ENCODE results near the gene ASIC4. TPM values are rescaled to one million over a fixed set of nuclear protein-coding genes. Genes with fewer than 3 reads are reported as not detected.

Gene ASIC4
- total RNA-seq, 2 donors from 2014 or later, result 0.13 TPM; not detected in 1

- no peak for DNase-seq
- Mint-ChIP-seq H3K36me3 (ENCODE audit: low read depth) (no peaks in the 10 kb centered on the region), H3K4me1 (peaks cover 2% of the 10 kb centered on the region), H3K27me3 (peaks cover 58% of the 10 kb centered on the region), H3K27ac (no peak overlapping the region), H3K4me3 (peak overlapping the region; percentile 57)
- no peaks in the 10 kb centered on the region for H3K9me3 ChIP-seq (ENCODE audit: control insufficient read depth, low read length, poor library complexity, severe bottlenecking)
- no peak for ATAC-seq
These were observed 29.1 kb upstream of the ASIC4 start for GRCh38 chr2:219485201-219485580.

DNA sequence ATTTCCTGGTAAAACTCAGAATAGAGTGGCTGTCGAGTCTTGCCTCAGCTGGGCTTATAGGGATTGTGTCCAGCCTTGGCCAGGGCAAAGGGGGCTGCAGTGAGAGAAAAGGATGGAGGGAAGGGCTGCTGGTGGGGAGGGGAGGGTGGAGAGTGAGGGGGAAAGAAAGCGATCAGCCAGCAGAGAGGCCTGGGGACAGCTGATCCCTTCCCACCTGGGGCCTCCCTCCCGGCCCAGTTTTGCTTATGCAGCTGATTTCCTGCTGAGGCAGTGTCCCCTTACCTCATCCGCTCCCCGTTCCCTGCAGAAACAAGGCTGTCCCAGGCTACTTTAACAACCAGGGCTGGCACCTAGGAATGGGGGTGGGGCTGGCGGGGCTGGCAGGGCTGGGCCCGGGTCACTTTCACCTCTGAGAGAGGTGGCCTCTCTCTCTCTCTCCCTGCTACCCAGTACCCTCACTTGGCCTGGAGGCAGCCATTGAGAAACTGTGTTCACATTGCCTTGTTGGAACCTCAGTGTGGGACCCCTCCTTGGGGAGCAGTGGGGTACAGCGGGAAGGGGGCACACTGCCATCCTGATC is 27.8 kb upstream of the ASIC4 start:
- no peak for DNase-seq
- H3K27ac Mint-ChIP-seq, result no peak overlapping the region
- ATAC-seq, result no peak
- peaks cover 57% of the 10 kb centered on the region for H3K27me3 Mint-ChIP-seq
- peaks cover 2% of the 10 kb centered on the region for H3K4me1 Mint-ChIP-seq
- H3K9me3 ChIP-seq (ENCODE audit: control insufficient read depth, low read length, poor library complexity, severe bottlenecking), result no peaks in the 10 kb centered on the region
- no peak overlapping the region for H3K4me3 Mint-ChIP-seq
- no peaks in the 10 kb centered on the region for H3K36me3 Mint-ChIP-seq (ENCODE audit: low read depth)

DNA sequence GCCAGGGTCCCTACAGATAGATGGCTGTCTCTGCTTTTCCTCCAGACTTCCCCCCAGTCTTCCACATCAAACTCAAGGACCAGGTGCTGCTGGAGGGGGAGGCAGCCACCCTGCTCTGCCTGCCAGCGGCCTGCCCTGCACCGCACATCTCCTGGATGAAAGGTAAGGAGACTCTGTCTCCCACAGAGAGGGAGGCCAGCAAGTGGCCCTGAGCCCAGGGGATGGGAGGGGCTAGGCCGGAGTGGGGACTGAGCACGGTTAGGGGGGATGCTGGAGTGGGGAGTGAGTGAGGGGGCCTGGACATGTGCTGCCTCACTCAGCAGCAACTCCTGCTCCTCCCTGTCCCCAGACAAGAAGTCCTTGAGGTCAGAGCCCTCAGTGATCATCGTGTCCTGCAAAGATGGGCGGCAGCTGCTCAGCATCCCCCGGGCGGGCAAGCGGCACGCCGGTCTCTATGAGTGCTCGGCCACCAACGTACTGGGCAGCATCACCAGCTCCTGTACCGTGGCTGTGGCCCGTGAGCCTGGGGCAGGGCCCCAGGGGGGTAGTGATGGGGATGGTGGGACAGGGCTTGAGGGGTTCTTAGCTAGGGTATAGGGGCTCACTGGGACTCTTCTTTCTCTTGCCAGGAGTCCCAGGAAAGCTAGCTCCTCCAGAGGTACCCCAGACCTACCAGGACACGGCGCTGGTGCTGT is 26.0 kb upstream of the ASIC4 start:
- H3K9me3 ChIP-seq (ENCODE audit: control insufficient read depth, low read length, poor library complexity, severe bottlenecking), result no peaks in the 10 kb centered on the region
- DNase-seq (no peak), ATAC-seq (no peak)
- Mint-ChIP-seq H3K4me1 (peaks cover 2% of the 10 kb centered on the region), H3K36me3 (ENCODE audit: low read depth) (peaks cover 3% of the 10 kb centered on the region), H3K27ac (no peak overlapping the region), H3K4me3 (no peak overlapping the region), H3K27me3 (peaks cover 62% of the 10 kb centered on the region)

DNA sequence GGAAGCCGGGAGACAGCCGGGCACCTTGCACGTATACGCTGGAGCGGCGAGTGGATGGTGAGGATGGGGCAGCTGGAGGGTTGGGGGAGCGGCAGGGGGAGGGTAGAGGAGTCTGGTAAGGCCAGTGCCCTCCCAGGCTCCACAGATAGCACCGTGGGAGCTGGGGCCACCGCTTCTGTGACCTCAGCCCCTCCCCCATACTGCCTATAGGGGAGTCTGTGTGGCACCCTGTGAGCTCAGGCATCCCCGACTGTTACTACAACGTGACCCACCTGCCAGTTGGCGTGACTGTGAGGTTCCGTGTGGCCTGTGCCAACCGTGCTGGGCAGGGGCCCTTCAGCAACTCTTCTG is 25.5 kb upstream of the ASIC4 start:
- peaks cover 2% of the 10 kb centered on the region for H3K4me1 Mint-ChIP-seq

DNA sequence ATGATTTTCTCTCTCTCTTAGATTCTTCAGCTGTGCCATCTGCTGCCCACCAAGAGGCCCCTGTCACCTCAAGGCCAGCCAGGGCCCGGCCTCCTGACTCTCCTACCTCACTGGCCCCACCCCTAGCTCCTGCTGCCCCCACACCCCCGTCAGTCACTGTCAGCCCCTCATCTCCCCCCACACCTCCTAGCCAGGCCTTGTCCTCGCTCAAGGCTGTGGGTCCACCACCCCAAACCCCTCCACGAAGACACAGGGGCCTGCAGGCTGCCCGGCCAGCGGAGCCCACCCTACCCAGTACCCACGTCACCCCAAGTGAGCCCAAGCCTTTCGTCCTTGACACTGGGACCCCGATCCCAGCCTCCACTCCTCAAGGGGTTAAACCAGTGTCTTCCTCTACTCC is 25.0 kb upstream of the ASIC4 start:
- H3K27me3 Mint-ChIP-seq, result peaks cover 67% of the 10 kb centered on the region
- no peak for DNase-seq
- no peaks in the 10 kb centered on the region for H3K9me3 ChIP-seq (ENCODE audit: control insufficient read depth, low read length, poor library complexity, severe bottlenecking)
- H3K4me3 Mint-ChIP-seq, result no peak overlapping the region
- ATAC-seq, result no peak
- H3K36me3 Mint-ChIP-seq (ENCODE audit: low read depth), result peaks cover 3% of the 10 kb centered on the region
- no peaks in the 10 kb centered on the region for H3K4me1 Mint-ChIP-seq
- H3K27ac Mint-ChIP-seq, result no peak overlapping the region

More for the DNA sequence above, 25.5 kb upstream of the ASIC4 start:
- H3K9me3 ChIP-seq (ENCODE audit: control insufficient read depth, low read length, poor library complexity, severe bottlenecking), result no peaks in the 10 kb centered on the region
- no peak for DNase-seq
- no peak overlapping the region for H3K27ac Mint-ChIP-seq
- ATAC-seq, result no peak
- H3K4me3 Mint-ChIP-seq, result no peak overlapping the region
- H3K27me3 Mint-ChIP-seq, result peaks cover 67% of the 10 kb centered on the region
- peaks cover 3% of the 10 kb centered on the region for H3K36me3 Mint-ChIP-seq (ENCODE audit: low read depth)

GRCh38 chr2:219490186-219490585 is 24.1 kb upstream of the ASIC4 start:
- DNase-seq (no peak), ATAC-seq (no peak)
- H3K9me3 ChIP-seq (ENCODE audit: control insufficient read depth, low read length, poor library complexity, severe bottlenecking), result no peaks in the 10 kb centered on the region
- Mint-ChIP-seq H3K36me3 (ENCODE audit: low read depth) (peaks cover 3% of the 10 kb centered on the region), H3K27me3 (peaks cover 75% of the 10 kb centered on the region), H3K27ac (no peak overlapping the region), H3K4me1 (no peaks in the 10 kb centered on the region), H3K4me3 (no peak overlapping the region)

DNA sequence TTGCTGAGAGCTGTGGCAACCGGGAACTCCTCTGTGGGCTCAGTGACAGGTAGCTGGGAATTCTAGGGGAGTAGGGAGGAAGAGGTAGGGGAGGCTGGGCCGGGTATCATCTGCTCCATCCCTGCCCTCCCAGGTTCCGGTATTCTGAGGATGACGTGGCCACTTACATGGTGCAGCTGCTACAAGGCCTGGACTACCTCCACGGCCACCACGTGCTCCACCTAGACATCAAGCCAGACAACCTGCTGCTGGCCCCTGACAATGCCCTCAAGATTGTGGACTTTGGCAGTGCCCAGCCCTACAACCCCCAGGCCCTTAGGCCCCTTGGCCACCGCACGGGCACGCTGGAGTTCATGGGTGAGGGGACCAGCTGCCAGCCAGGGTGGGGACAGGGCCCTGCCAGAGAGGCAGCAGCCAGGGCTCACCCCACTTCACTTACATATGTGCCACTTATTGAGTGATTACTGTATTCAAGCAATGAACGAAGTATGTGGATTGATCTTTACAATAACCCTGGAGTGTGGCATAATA is 23.6 kb upstream of the ASIC4 start:
- Mint-ChIP-seq H3K4me3 (no peak overlapping the region), H3K36me3 (ENCODE audit: low read depth) (peaks cover 3% of the 10 kb centered on the region), H3K27ac (no peak overlapping the region), H3K4me1 (no peaks in the 10 kb centered on the region), H3K27me3 (peaks cover 79% of the 10 kb centered on the region)
- no peak for DNase-seq
- H3K9me3 ChIP-seq (ENCODE audit: control insufficient read depth, low read length, poor library complexity, severe bottlenecking), result no peaks in the 10 kb centered on the region
- no peak for ATAC-seq

DNA sequence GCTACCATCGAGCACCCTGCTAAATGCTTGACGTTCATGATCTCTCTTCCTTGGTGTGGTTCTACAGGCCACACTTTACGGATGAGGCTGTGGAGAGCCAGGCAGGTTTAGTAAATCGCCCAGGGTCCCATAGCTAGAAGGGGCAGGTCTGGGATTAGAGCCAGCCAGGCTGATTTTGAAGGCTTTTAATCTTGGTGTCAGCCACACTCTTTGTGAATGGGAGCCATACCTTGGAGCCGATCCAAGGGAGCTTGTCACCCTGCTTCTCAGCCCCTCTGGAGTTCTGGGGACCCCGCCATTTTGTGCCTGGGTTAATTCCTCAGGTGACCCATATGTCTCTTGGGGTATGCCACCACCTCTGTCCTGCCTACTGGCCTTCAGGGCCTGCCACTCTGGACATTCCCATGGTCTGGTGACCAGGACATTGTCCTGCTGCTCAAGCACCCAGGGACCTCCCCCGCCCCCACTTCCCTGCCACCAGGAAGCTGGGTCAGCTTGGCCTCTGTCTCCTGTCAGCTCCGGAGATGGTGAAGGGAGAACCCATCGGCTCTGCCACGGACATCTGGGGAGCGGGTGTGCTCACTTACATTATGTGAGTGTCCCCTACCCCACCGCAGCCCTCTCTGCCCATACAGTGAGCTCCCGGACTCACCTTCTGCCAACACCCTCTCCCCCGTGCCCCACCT is 22.9 kb upstream of the ASIC4 start:
- DNase-seq, result no peak
- H3K4me1 Mint-ChIP-seq, result peaks cover 1% of the 10 kb centered on the region
- peaks cover 3% of the 10 kb centered on the region for H3K36me3 Mint-ChIP-seq (ENCODE audit: low read depth)
- H3K4me3 Mint-ChIP-seq, result no peak overlapping the region
- H3K27ac Mint-ChIP-seq, result no peak overlapping the region
- peaks cover 79% of the 10 kb centered on the region for H3K27me3 Mint-ChIP-seq
- H3K9me3 ChIP-seq (ENCODE audit: control insufficient read depth, low read length, poor library complexity, severe bottlenecking), result no peaks in the 10 kb centered on the region
- no peak for ATAC-seq

DNA sequence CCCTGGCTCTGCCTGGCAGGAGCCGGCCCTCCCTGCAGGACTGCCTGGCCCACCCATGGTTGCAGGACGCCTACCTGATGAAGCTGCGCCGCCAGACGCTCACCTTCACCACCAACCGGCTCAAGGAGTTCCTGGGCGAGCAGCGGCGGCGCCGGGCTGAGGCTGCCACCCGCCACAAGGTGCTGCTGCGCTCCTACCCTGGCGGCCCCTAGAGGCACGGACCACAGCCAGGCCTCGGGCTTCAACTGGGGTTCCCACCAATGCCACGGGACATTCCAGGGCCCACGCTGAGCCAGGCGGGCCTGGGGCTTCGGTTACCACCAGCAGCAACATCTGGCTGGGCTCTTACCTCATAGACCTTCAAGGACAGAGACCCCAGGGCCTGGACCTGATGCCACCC is 21.7 kb upstream of the ASIC4 start:
- Mint-ChIP-seq H3K36me3 (ENCODE audit: low read depth) (peaks cover 3% of the 10 kb centered on the region), H3K27ac (no peak overlapping the region), H3K4me3 (no peak overlapping the region), H3K4me1 (peaks cover 6% of the 10 kb centered on the region), H3K27me3 (peaks cover 80% of the 10 kb centered on the region)
- DNase-seq, result no peak
- no peaks in the 10 kb centered on the region for H3K9me3 ChIP-seq (ENCODE audit: control insufficient read depth, low read length, poor library complexity, severe bottlenecking)
- no peak for ATAC-seq

- H3K27me3 Mint-ChIP-seq, result peaks cover 76% of the 10 kb centered on the region
- DNase-seq (no peak), ATAC-seq (no peak)
- peaks cover 3% of the 10 kb centered on the region for H3K36me3 Mint-ChIP-seq (ENCODE audit: low read depth)
- H3K9me3 ChIP-seq (ENCODE audit: control insufficient read depth, low read length, poor library complexity, severe bottlenecking), result no peaks in the 10 kb centered on the region
- H3K4me3 Mint-ChIP-seq, result no peak overlapping the region
- peaks cover 7% of the 10 kb centered on the region for H3K4me1 Mint-ChIP-seq
- H3K27ac Mint-ChIP-seq, result no peak overlapping the region
These were observed 21.2 kb upstream of the ASIC4 start for GRCh38 chr2:219493086-219493485.

- Mint-ChIP-seq H3K27me3 (peaks cover 77% of the 10 kb centered on the region), H3K4me1 (peaks cover 26% of the 10 kb centered on the region), H3K4me3 (no peak overlapping the region), H3K36me3 (ENCODE audit: low read depth) (peaks cover 12% of the 10 kb centered on the region), H3K27ac (no peak overlapping the region)
- H3K9me3 ChIP-seq (ENCODE audit: control insufficient read depth, low read length, poor library complexity, severe bottlenecking), result no peaks in the 10 kb centered on the region
- ATAC-seq (no peak), DNase-seq (no peak)
These were observed 19.2 kb upstream of the ASIC4 start for GRCh38 chr2:219494952-219495530.

GRCh38 chr2:219495531-219496122 is 18.7 kb upstream of the ASIC4 start:
- peak in 2 of 3 donors; percentile 27 to 34 for DNase-seq

GRCh38 chr2:219496247-219496824 is 17.9 kb upstream of the ASIC4 start:
- peaks cover 29% of the 10 kb centered on the region for H3K4me1 Mint-ChIP-seq
- peaks cover 12% of the 10 kb centered on the region for H3K36me3 Mint-ChIP-seq (ENCODE audit: low read depth)
- H3K9me3 ChIP-seq (ENCODE audit: control insufficient read depth, low read length, poor library complexity, severe bottlenecking), result no peaks in the 10 kb centered on the region
- ATAC-seq (no peak), DNase-seq (no peak)
- peak overlapping the region; percentile 100 for H3K4me3 Mint-ChIP-seq
- peaks cover 68% of the 10 kb centered on the region for H3K27me3 Mint-ChIP-seq
- H3K27ac Mint-ChIP-seq, result no peak overlapping the region

More at GRCh38 chr2:219495531-219496122, 18.7 kb upstream of the ASIC4 start:
- Mint-ChIP-seq H3K27me3 (peaks cover 71% of the 10 kb centered on the region), H3K4me3 (no peak overlapping the region), H3K4me1 (peaks cover 29% of the 10 kb centered on the region), H3K27ac (no peak overlapping the region), H3K36me3 (ENCODE audit: low read depth) (peaks cover 12% of the 10 kb centered on the region)
- no peak for ATAC-seq
- no peaks in the 10 kb centered on the region for H3K9me3 ChIP-seq (ENCODE audit: control insufficient read depth, low read length, poor library complexity, severe bottlenecking)

All from T-helper 17 cell (primary cell).